ENCODE results near the gene CHRM4.

Gene CHRM4

GRCh38 chr11:46402957-46403902 is 11.7 kb upstream of the CHRM4 start:
- DNase-seq: no peak

- DNase-seq: no peak
Measured at GRCh38 chr11:46397526-46397925, 6.0 kb upstream of the CHRM4 start.

GRCh38 chr11:46393759-46394158 is 2.2 kb upstream of the CHRM4 start:
- no peak for DNase-seq

GRCh38 chr11:46393231-46393616 is 1.6 kb upstream of the CHRM4 start:
- no peak for DNase-seq

- DNase-seq: peak; percentile 43
Measured at GRCh38 chr11:46392421-46393230, 1.1 kb upstream of the CHRM4 start.

- DNase-seq: no peak
Measured at GRCh38 chr11:46391186-46391577, 394 bp downstream of the CHRM4 start.

- no peak for DNase-seq
Measured at GRCh38 chr11:46390331-46391171, 1.0 kb downstream of the CHRM4 start.

- DNase-seq: peak; percentile 59
Measured at GRCh38 chr11:46389450-46390330, 1.9 kb downstream of the CHRM4 start.

GRCh38 chr11:46388619-46389449 is 2.7 kb downstream of the CHRM4 start:
- no peak for DNase-seq

- DNase-seq: no peak
Measured at GRCh38 chr11:46387919-46388618, 3.5 kb downstream of the CHRM4 start.

- no peak for DNase-seq
Measured at GRCh38 chr11:46387456-46387855, 4.1 kb downstream of the CHRM4 start.

- DNase-seq: no peak
Measured at GRCh38 chr11:46386674-46387073, 4.9 kb downstream of the CHRM4 start.

GRCh38 chr11:46386005-46386578 is 5.5 kb downstream of the CHRM4 start:
- no peak for DNase-seq

GRCh38 chr11:46385169-46386004 is 6.2 kb downstream of the CHRM4 start:
- no peak for DNase-seq

GRCh38 chr11:46383974-46384701 is 7.4 kb downstream of the CHRM4 start:
- DNase-seq: no peak

GRCh38 chr11:46383404-46383758 is 8.2 kb downstream of the CHRM4 start:
- no peak for DNase-seq

GRCh38 chr11:46382646-46383403 is 8.8 kb downstream of the CHRM4 start:
- DNase-seq: no peak
